Left hindlimb (tissue), 1 donor: ENCODE results near the gene ABCB11.

ENCODE experiments used
- DNase-seq: peaks from one replicate; pipeline ENCODE4 v3.0.0-alpha.2; 2018

The ABCB11 gene

GRCh38 chr2:169006665-169007064, 24.5 kb downstream of the ABCB11 start:
- DNase-seq = no peak

GRCh38 chr2:169005994-169006393, 25.1 kb downstream of the ABCB11 start:
- DNase-seq = no peak

- no peak for DNase-seq
These were observed 26.0 kb downstream of the ABCB11 start for GRCh38 chr2:169005080-169005598.

- DNase-seq = no peak
These were observed 28.9 kb downstream of the ABCB11 start for GRCh38 chr2:169002161-169002738.

GRCh38 chr2:169001116-169001815, 29.9 kb downstream of the ABCB11 start:
- DNase-seq = no peak

GRCh38 chr2:168999668-169000213, 31.4 kb downstream of the ABCB11 start:
- no peak for DNase-seq

- no peak for DNase-seq
These were observed 32.4 kb downstream of the ABCB11 start for GRCh38 chr2:168998609-168999211.

GRCh38 chr2:168997794-168998193, 33.3 kb downstream of the ABCB11 start:
- no peak for DNase-seq

- no peak for DNase-seq
These were observed 34.0 kb downstream of the ABCB11 start for GRCh38 chr2:168997118-168997521.

GRCh38 chr2:168995744-168996143, 35.4 kb downstream of the ABCB11 start:
- DNase-seq = no peak

- no peak for DNase-seq
These were observed 37.6 kb downstream of the ABCB11 start for GRCh38 chr2:168993538-168993937.

- DNase-seq = no peak
These were observed 38.4 kb downstream of the ABCB11 start for GRCh38 chr2:168992591-168993349.

- DNase-seq = no peak
These were observed 39.1 kb downstream of the ABCB11 start for GRCh38 chr2:168992026-168992425.

- DNase-seq = no peak
These were observed 42.4 kb downstream of the ABCB11 start for GRCh38 chr2:168988755-168989154.

GRCh38 chr2:168986398-168986943, 44.7 kb downstream of the ABCB11 start:
- DNase-seq = no peak

GRCh38 chr2:168981651-168982050, 49.5 kb downstream of the ABCB11 start:
- no peak for DNase-seq

GRCh38 chr2:168978461-168978861, 52.7 kb downstream of the ABCB11 start:
- no peak for DNase-seq

GRCh38 chr2:168977608-168978007, 53.5 kb downstream of the ABCB11 start:
- DNase-seq = no peak

- DNase-seq = no peak
These were observed 55.0 kb downstream of the ABCB11 start for GRCh38 chr2:168976034-168976654.

- no peak for DNase-seq
These were observed 56.7 kb downstream of the ABCB11 start for GRCh38 chr2:168974428-168974827.

- DNase-seq = no peak
These were observed 59.9 kb downstream of the ABCB11 start for GRCh38 chr2:168971261-168971660.

GRCh38 chr2:168970711-168971233, 60.4 kb downstream of the ABCB11 start:
- no peak for DNase-seq
